Peyer's patch (tissue), 4 donors: ENCODE data around the gene BMP7.

Source experiments
- CTCF ChIP-seq, 6 experiments: fragments of 450-650 bp in 4 of 6; fragments of 200-600 bp in 2 of 6; sonication (generic) in 1 of 6; IDR thresholded peaks; one replicate each; pipeline ENCODE4 v1.5.1; 2017 to 2019; ENCODE audit warnings: antibody characterized with exemption in 6 of 6, mild to moderate bottlenecking in 3 of 6, moderate library complexity in 1 of 6
- POLR2A ChIP-seq, 2 donors: fragments of 450-650 bp; IDR thresholded peaks; one replicate each; pipeline ENCODE4 v1.5.1; 2017; ENCODE audit warnings: antibody characterized with exemption in 2 of 2, mild to moderate bottlenecking in 2 of 2, moderate library complexity in 2 of 2

GRCh38 chr20:57159945-57160610 lies 106.4 kb downstream of the BMP7 start:
- TF ChIP-seq CTCF (IDR thresholded peaks at IDR 0.05), result no peak
- TF ChIP-seq POLR2A (IDR thresholded peaks at IDR 0.05), result no peak
